HCT116 (cell line): ENCODE measurements around the gene DENND1C. TPM values are rescaled to one million over a fixed set of nuclear protein-coding genes. Genes with fewer than 3 reads are reported as not detected.

ENCODE experiments used
- ATAC-seq: fragments of 200-7000 bp; cut with Tn5 transposase; 2 replicates; pipeline ENCODE4 v1.9.1; 2020; ENCODE audit warnings: mild to moderate bottlenecking, moderate library complexity
- BruUV-seq: library from RNA; stranded (reverse); fragments of 400-500 nt; replicated peaks from 2 replicates; lab custom pipeline; 2021; lab: Mats Ljungman, UMichigan
- CTCF ChIA-PET: fragments of 300-600 bp; sonication (Branson Sonifier 250); formaldehyde crosslinking; loops from one replicate; lab custom pipeline; 2021; ENCODE audit warnings: antibody characterized with exemption; lab: Charles Lee
- POLR2A ChIA-PET: fragments of 300-600, 350-600 bp; sonication (Branson Sonifier 250); formaldehyde crosslinking; loops from one replicate; lab custom pipeline; 2021; ENCODE audit warnings: antibody characterized with exemption; lab: Charles Lee
- RAD21 ChIA-PET, 2 experiments: fragments of 300-600 bp; sonication (Branson Sonifier 250); formaldehyde crosslinking; loops; one replicate each; lab custom pipeline; 2023; ENCODE audit warnings: low total read pairs in 2 of 2; ENCODE audit not compliant: uncharacterized antibody in 2 of 2, unreplicated experiment in 2 of 2, low non-redundant PET in 1 of 2; lab: Charles Lee
- DNase-seq: peaks from one replicate; pipeline ENCODE4 v3.0.0-alpha.2; 2010; ENCODE audit warnings: low read depth, low spot score
- H2AFZ ChIP-seq: fragments of 200-600 bp; shearing (Covaris generic), sonication (generic); 2 replicates; pipeline ENCODE4 v1.6.1; 2017; ENCODE audit warnings: low read depth, mixed run types, mixed read lengths, antibody characterized with exemption, low read length; ENCODE audit not compliant: poor library complexity, severe bottlenecking
- H3K27ac ChIP-seq: 2 replicates; pipeline ENCODE4 v1.5.1; 2012; ENCODE audit warnings: low read depth, low read length
- H3K27me3 ChIP-seq: fragments of 200-600 bp; sonication (generic); 2 replicates; pipeline ENCODE4 v1.6.1; 2016; ENCODE audit warnings: mixed run types, low read length, mixed read lengths; ENCODE audit not compliant: insufficient read depth
- H3K36me3 ChIP-seq, 2 experiments: fragments of 200-500 bp in 1 of 2; fragments of 200-600 bp in 1 of 2; sonication (Bioruptor generic) in 1 of 2; sonication (generic) in 1 of 2; 2 replicates each; pipeline versions ENCODE4 v1.5.1 to v1.6.1; 2014 to 2016; ENCODE audit warnings: low read length in 2 of 2, inconsistent platforms in 1 of 2, mixed read lengths in 1 of 2, mixed run types in 1 of 2; ENCODE audit not compliant: insufficient read depth in 2 of 2, control insufficient read depth in 1 of 2
- H3K4me1 ChIP-seq, 2 experiments: fragments of 200-600 bp in 1 of 2; sonication (generic) in 1 of 2; 2 replicates each; pipeline versions ENCODE4 v1.5.1 to v1.6.1; 2012 to 2017; ENCODE audit warnings: low read length in 2 of 2, inconsistent platforms in 1 of 2, mild to moderate bottlenecking in 1 of 2, mixed read lengths in 1 of 2, mixed run types in 1 of 2, moderate library complexity in 1 of 2; ENCODE audit not compliant: insufficient read depth in 2 of 2, control insufficient read depth in 1 of 2
- H3K4me2 ChIP-seq: fragments of 200-600 bp; sonication (generic); 2 replicates; pipeline ENCODE4 v1.6.1; 2017; ENCODE audit warnings: mixed run types, low read length, mixed read lengths
- H3K4me3 ChIP-seq, 2 experiments: fragments of 200-600 bp in 1 of 2; sonication (generic) in 1 of 2; replicated peaks in 1 of 2; 2 replicates each; pipeline ENCODE4 v1.5.1; 2011 to 2016; ENCODE audit warnings: low read length in 2 of 2, control low read depth in 1 of 2, low read depth in 1 of 2, mild to moderate bottlenecking in 1 of 2, mixed read lengths in 1 of 2, mixed run types in 1 of 2
- H3K79me2 ChIP-seq: fragments of 200-600 bp; sonication (generic); 2 replicates; pipeline ENCODE4 v1.6.1; 2017; ENCODE audit warnings: mild to moderate bottlenecking, mixed run types, low read length, moderate library complexity, mixed read lengths; ENCODE audit not compliant: insufficient read depth
- H3K9ac ChIP-seq: fragments of 200-600 bp; sonication (generic); 2 replicates; pipeline ENCODE4 v1.6.1; 2016; ENCODE audit warnings: low read length, mixed read lengths
- H3K9me2 ChIP-seq: fragments of 200-600 bp; sonication (generic), shearing (Covaris generic); 2 replicates; pipeline ENCODE4 v1.6.1; 2017; ENCODE audit warnings: mixed run types, mild to moderate bottlenecking, moderate library complexity; ENCODE audit not compliant: insufficient read depth
- H3K9me3 ChIP-seq, 2 experiments: fragments of 200-500 bp in 1 of 2; fragments of 200-600 bp in 1 of 2; sonication (Bioruptor generic) in 1 of 2; sonication (generic) in 1 of 2; 2 replicates each; pipeline ENCODE4 v1.6.1; 2014 to 2017; ENCODE audit warnings: low read length in 2 of 2, mixed read lengths in 2 of 2, inconsistent platforms in 1 of 2, low read depth in 1 of 2, mild to moderate bottlenecking in 1 of 2, mixed run types in 1 of 2, moderate library complexity in 1 of 2; ENCODE audit not compliant: control insufficient read depth in 1 of 2, insufficient read depth in 1 of 2
- H4K20me1 ChIP-seq: fragments of 200-600 bp; sonication (generic), shearing (Covaris generic); 2 replicates; pipeline ENCODE4 v1.6.1; 2017; ENCODE audit warnings: mixed run types, mild to moderate bottlenecking, moderate library complexity; ENCODE audit not compliant: insufficient read depth
- CBX3 ChIP-seq: IDR thresholded peaks from 2 replicates; pipeline ENCODE4 v1.6.1; 2012; ENCODE audit warnings: low read depth
- EGR1 ChIP-seq: IDR thresholded peaks from 2 replicates; pipeline ENCODE4 v1.6.1; 2012; ENCODE audit warnings: low read depth
- ELF1 ChIP-seq: IDR thresholded peaks from 2 replicates; pipeline ENCODE4 v1.6.1; 2012; ENCODE audit warnings: low read depth, borderline replicate concordance
- FOSL1 ChIP-seq: IDR thresholded peaks from 2 replicates; pipeline ENCODE4 v1.6.1; 2012; ENCODE audit warnings: low read depth
- JUND ChIP-seq: IDR thresholded peaks from 2 replicates; pipeline ENCODE4 v1.6.1; 2012
- POLR2A ChIP-seq: IDR thresholded peaks from 2 replicates; pipeline ENCODE4 v1.7.0; 2011; ENCODE audit warnings: borderline replicate concordance; ENCODE audit not compliant: insufficient read depth, insufficient read length; ENCODE audit errors: extremely low read depth
- POLR2AphosphoS5 ChIP-seq: IDR thresholded peaks from 2 replicates; pipeline ENCODE4 v1.6.1; 2011; ENCODE audit warnings: mild to moderate bottlenecking, low read depth, low read length, moderate library complexity
- SIN3A ChIP-seq: IDR thresholded peaks from 2 replicates; pipeline ENCODE4 v1.6.1; 2012; ENCODE audit warnings: low read depth
- TCF7L2 ChIP-seq: IDR thresholded peaks from 2 replicates; pipeline ENCODE4 v1.7.0; 2011; ENCODE audit warnings: borderline replicate concordance, inconsistent platforms; ENCODE audit not compliant: insufficient read depth, insufficient read length; ENCODE audit errors: extremely low read depth
- YY1 ChIP-seq: IDR thresholded peaks from 2 replicates; pipeline ENCODE4 v1.6.1; 2011; ENCODE audit warnings: low read length, low read depth, moderate library complexity, mild to moderate bottlenecking; ENCODE audit not compliant: insufficient replicate concordance; ENCODE audit errors: extremely low read depth
- ZFX ChIP-seq: fragments of 450-650 bp; IDR thresholded peaks from 2 replicates; pipeline ENCODE4 v1.6.1; 2017
- intact Hi-C: fragments of 100-400 bp; cut with micrococcal nuclease; formaldehyde crosslinking; loops from 2 replicates; pipeline ENCODE4 v1.10.0; 2022
- total RNA-seq: library from RNA; stranded (reverse); gene quantifications from one replicate; pipeline ENCODE4 v1.2.1, GENCODE V29; 2021; ENCODE audit not compliant: unreplicated experiment
- TF ChIP-seq, protein P1 (sequence below): IDR thresholded peaks from 2 replicates; pipeline ENCODE4 v1.6.1; 2011; ENCODE audit warnings: mild to moderate bottlenecking, low read length, moderate library complexity; ENCODE audit not compliant: insufficient replicate concordance; ENCODE audit errors: extremely low read depth
- TF ChIP-seq, protein P2 (sequence below): IDR thresholded peaks from 2 replicates; pipeline ENCODE4 v1.6.1; 2012
- TF ChIP-seq, protein P3 (sequence below): IDR thresholded peaks from 2 replicates; pipeline ENCODE4 v1.6.1; 2012
- TF ChIP-seq, protein P4 (sequence below), 3 experiments: fragments of 200-600 bp in 1 of 3; sonication (generic) in 1 of 3; IDR thresholded peaks in 2 of 3; conservative IDR thresholded peaks in 1 of 3; 2 replicates each; pipeline ENCODE4 v1.5.1; 2012 to 2017; ENCODE audit warnings: low read depth in 2 of 3, low read length in 2 of 3, antibody characterized with exemption in 1 of 3, borderline replicate concordance in 1 of 3, control low read depth in 1 of 3, mild to moderate bottlenecking in 1 of 3, mixed read lengths in 1 of 3, mixed run types in 1 of 3, moderate library complexity in 1 of 3; ENCODE audit not compliant: insufficient read depth in 1 of 3

The DENND1C gene
- total RNA-seq, 1 experiment from 2014 or later, result 0.54 TPM

DNA sequence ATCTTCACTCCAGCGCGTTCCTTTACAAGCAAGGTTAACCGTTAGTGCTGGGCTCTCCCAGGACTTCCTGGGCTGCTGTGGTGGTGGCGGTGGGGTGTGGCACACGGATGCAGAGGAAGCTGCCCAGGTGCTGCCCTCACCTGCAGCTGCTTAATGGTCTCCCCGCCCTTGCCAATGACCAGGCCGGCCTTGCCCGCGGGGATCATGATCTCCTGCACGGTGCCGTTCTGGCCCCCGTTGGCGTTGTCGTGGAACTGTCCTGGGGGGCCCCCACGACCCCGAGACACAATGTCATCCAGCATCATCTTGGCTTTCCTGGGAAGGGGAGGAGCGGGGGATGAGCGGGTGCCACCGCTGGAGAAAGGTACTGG lies 63.0 kb downstream of the DENND1C start:
- CTCF ChIA-PET, result no interaction called here
- H3K4me3 ChIP-seq, result no peak overlapping the region
- TF ChIP-seq, protein P1, sequence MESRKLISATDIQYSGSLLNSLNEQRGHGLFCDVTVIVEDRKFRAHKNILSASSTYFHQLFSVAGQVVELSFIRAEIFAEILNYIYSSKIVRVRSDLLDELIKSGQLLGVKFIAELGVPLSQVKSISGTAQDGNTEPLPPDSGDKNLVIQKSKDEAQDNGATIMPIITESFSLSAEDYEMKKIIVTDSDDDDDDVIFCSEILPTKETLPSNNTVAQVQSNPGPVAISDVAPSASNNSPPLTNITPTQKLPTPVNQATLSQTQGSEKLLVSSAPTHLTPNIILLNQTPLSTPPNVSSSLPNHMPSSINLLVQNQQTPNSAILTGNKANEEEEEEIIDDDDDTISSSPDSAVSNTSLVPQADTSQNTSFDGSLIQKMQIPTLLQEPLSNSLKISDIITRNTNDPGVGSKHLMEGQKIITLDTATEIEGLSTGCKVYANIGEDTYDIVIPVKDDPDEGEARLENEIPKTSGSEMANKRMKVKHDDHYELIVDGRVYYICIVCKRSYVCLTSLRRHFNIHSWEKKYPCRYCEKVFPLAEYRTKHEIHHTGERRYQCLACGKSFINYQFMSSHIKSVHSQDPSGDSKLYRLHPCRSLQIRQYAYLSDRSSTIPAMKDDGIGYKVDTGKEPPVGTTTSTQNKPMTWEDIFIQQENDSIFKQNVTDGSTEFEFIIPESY, result no peak
- TF ChIP-seq, protein P2, sequence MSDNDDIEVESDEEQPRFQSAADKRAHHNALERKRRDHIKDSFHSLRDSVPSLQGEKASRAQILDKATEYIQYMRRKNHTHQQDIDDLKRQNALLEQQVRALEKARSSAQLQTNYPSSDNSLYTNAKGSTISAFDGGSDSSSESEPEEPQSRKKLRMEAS, result no peak
- TF ChIP-seq ELF1 (no peak), JUND (no peak), SIN3A (no peak), ZFX (no peak), CBX3 (no peak), EGR1 (no peak), POLR2AphosphoS5 (no peak), TCF7L2 (no peak), POLR2A (no peak), YY1 (no peak), FOSL1 (no peak)
- TF ChIP-seq, protein P3, sequence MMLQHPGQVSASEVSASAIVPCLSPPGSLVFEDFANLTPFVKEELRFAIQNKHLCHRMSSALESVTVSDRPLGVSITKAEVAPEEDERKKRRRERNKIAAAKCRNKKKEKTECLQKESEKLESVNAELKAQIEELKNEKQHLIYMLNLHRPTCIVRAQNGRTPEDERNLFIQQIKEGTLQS, result no peak
- TF ChIP-seq, protein P4, sequence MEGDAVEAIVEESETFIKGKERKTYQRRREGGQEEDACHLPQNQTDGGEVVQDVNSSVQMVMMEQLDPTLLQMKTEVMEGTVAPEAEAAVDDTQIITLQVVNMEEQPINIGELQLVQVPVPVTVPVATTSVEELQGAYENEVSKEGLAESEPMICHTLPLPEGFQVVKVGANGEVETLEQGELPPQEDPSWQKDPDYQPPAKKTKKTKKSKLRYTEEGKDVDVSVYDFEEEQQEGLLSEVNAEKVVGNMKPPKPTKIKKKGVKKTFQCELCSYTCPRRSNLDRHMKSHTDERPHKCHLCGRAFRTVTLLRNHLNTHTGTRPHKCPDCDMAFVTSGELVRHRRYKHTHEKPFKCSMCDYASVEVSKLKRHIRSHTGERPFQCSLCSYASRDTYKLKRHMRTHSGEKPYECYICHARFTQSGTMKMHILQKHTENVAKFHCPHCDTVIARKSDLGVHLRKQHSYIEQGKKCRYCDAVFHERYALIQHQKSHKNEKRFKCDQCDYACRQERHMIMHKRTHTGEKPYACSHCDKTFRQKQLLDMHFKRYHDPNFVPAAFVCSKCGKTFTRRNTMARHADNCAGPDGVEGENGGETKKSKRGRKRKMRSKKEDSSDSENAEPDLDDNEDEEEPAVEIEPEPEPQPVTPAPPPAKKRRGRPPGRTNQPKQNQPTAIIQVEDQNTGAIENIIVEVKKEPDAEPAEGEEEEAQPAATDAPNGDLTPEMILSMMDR (IDR thresholded peaks at IDR 0.05 in 2 of 3, conservative IDR thresholded peaks at IDR 0.05 in 1 of 3; ENCODE audit: borderline replicate concordance in 1 of 3, insufficient read depth in 1 of 3, low read depth in 2 of 3, low read length in 2 of 3), result no peak
- TF ChIP-seq, all 23 proteins: peak for 0

More for the DNA sequence above, 63.0 kb downstream of the DENND1C start:
- Histone ChIP-seq H3K27ac (no peak overlapping the region; the same call in 1 of the 2 replicates), H3K27me3 (no peaks in the 10 kb centered on the region), H3K4me1 (peaks cover 0 to 9% of the 10 kb centered on the region in 2 experiments; a peak in 3 of 4 replicates), H4K20me1 (peaks cover 34% of the 10 kb centered on the region; the same call in 1 of the 2 replicates), H3K9me2 (no peaks in the 10 kb centered on the region), H3K9ac (no peak overlapping the region), H3K36me3 (peaks cover 69 to 77% of the 10 kb centered on the region in 2 experiments), H3K4me2 (no peak overlapping the region), H3K9me3 (no peaks in the 10 kb centered on the region), H3K79me2 (peaks cover 71% of the 10 kb centered on the region), H2AFZ (no peak overlapping the region)
- DNase-seq, result no peak
- ChIA-PET POLR2A (interaction anchor here (0.6 kb wide), 1 partner anchor 120 kb away, joined by 4 read pairs; no protein-coding TSS in a partner anchor), RAD21 (no interaction called here)
- intact Hi-C loops, result no loop called here
- BruUV-seq, result no TSS peak
- no peak for ATAC-seq
